Cardiac muscle cell (in vitro differentiated cells and primary cell): ENCODE results near the gene MGMT. TPM values are rescaled to one million over a fixed set of nuclear protein-coding genes. Genes with fewer than 3 reads are reported as not detected.

Experiments used
- DNase-seq, 2 donors: peaks; one replicate each; pipeline versions ENCODE4 v3.0.0 to v3.0.0-alpha.2; 2010 to 2017; ENCODE audit warnings: low read depth in 1 of 2, low spot score in 1 of 2
- H3K27ac ChIP-seq: fragments of 200-600 bp; sonication (generic); 2 replicates; pipeline ENCODE4 v1.5.1; 2016
- H3K27me3 ChIP-seq: fragments of 200-600 bp; sonication (generic); 2 replicates; pipeline ENCODE4 v1.6.0; 2016; ENCODE audit warnings: control low read depth
- H3K36me3 ChIP-seq: fragments of 200-600 bp; sonication (generic); 2 replicates; pipeline ENCODE4 v1.5.1; 2016; ENCODE audit warnings: control low read depth
- H3K4me1 ChIP-seq: fragments of 200-600 bp; sonication (generic); 2 replicates; pipeline ENCODE4 v1.8.1; 2017; ENCODE audit warnings: low read depth, mild to moderate bottlenecking, mixed run types
- H3K4me3 ChIP-seq: fragments of 200-600 bp; sonication (generic); 2 replicates; pipeline ENCODE4 v1.5.1; 2016; ENCODE audit warnings: mild to moderate bottlenecking
- H3K9me3 ChIP-seq: fragments of 200-600 bp; sonication (generic); 2 replicates; pipeline ENCODE4 v1.5.1; 2017; ENCODE audit warnings: low read depth, mild to moderate bottlenecking, control low read depth
- CTCF ChIP-seq: IDR thresholded peaks from 2 replicates; pipeline ENCODE4 v1.5.1; 2012; ENCODE audit warnings: low read depth, mild to moderate bottlenecking, low read length
- polyA plus RNA-seq: library from polyadenylated mRNA; unstranded; fragments of >200 nt; fragmentation: Nextera tagmentation; extraction: Ambion mirVana; gene quantifications from 2 replicates; pipeline ENCODE4 v1.2.1, GENCODE V29; 2016
- total RNA-seq: library from RNA; depleted of rRNA; stranded (reverse); fragments of >200 nt; gene quantifications from 2 replicates; pipeline ENCODE4 v1.2.3, GENCODE V29; 2016

MGMT gene
- total and polyA plus RNA-seq, 2 experiments from 2014 or later: 21.8 to 28.0 TPM

GRCh38 chr10:129771576-129771975, 304.5 kb downstream of the MGMT start:
- Histone ChIP-seq H3K9me3 (no peaks in the 10 kb centered on the region), H3K36me3 (no peaks in the 10 kb centered on the region), H3K4me1 (peaks cover 11% of the 10 kb centered on the region), H3K27me3 (no peaks in the 10 kb centered on the region), H3K27ac (no peak overlapping the region), H3K4me3 (no peak overlapping the region)
- no peak for TF ChIP-seq CTCF
- DNase-seq: no peak

GRCh38 chr10:129771991-129772431, 305.0 kb downstream of the MGMT start:
- H3K9me3 ChIP-seq: no peaks in the 10 kb centered on the region
- no peaks in the 10 kb centered on the region for H3K27me3 ChIP-seq
- no peak overlapping the region for H3K27ac ChIP-seq
- H3K36me3 ChIP-seq: no peaks in the 10 kb centered on the region
- TF ChIP-seq CTCF: no peak
- H3K4me1 ChIP-seq: peaks cover 11% of the 10 kb centered on the region
- no peak overlapping the region for H3K4me3 ChIP-seq
- DNase-seq: no peak

- H3K36me3 ChIP-seq: no peaks in the 10 kb centered on the region
- TF ChIP-seq CTCF: no peak
- H3K9me3 ChIP-seq: no peaks in the 10 kb centered on the region
- no peak overlapping the region for H3K27ac ChIP-seq
- H3K4me1 ChIP-seq: peaks cover 11% of the 10 kb centered on the region
- DNase-seq: no peak
- no peak overlapping the region for H3K4me3 ChIP-seq
- H3K27me3 ChIP-seq: no peaks in the 10 kb centered on the region
Observed at GRCh38 chr10:129772468-129773358, 305.7 kb downstream of the MGMT start.

- no peak for TF ChIP-seq CTCF
- no peak overlapping the region for H3K4me3 ChIP-seq
- no peaks in the 10 kb centered on the region for H3K36me3 ChIP-seq
- H3K9me3 ChIP-seq: no peaks in the 10 kb centered on the region
- H3K4me1 ChIP-seq: peaks cover 11% of the 10 kb centered on the region
- no peaks in the 10 kb centered on the region for H3K27me3 ChIP-seq
- H3K27ac ChIP-seq: no peak overlapping the region
- no peak for DNase-seq
Observed at GRCh38 chr10:129773359-129773990, 306.4 kb downstream of the MGMT start.

- H3K4me1 ChIP-seq: peaks cover 11% of the 10 kb centered on the region
- no peak for DNase-seq
Observed at GRCh38 chr10:129774082-129774735, 307.2 kb downstream of the MGMT start.

More at GRCh38 chr10:129774082-129774735, 307.2 kb downstream of the MGMT start:
- no peak overlapping the region for H3K27ac ChIP-seq
- no peaks in the 10 kb centered on the region for H3K9me3 ChIP-seq
- TF ChIP-seq CTCF: no peak
- no peaks in the 10 kb centered on the region for H3K36me3 ChIP-seq
- H3K4me3 ChIP-seq: no peak overlapping the region
- no peaks in the 10 kb centered on the region for H3K27me3 ChIP-seq
